ENCODE measurements around the gene SLC25A20.

Gene SLC25A20

GRCh38 chr3:48897460-48898376 is 964 bp downstream of the SLC25A20 start:
- peak; percentile 11 for DNase-seq

GRCh38 chr3:48896936-48897335 is 1.7 kb downstream of the SLC25A20 start:
- no peak for DNase-seq

- DNase-seq = no peak
These were observed 4.2 kb downstream of the SLC25A20 start for GRCh38 chr3:48894516-48894915.

DNA sequence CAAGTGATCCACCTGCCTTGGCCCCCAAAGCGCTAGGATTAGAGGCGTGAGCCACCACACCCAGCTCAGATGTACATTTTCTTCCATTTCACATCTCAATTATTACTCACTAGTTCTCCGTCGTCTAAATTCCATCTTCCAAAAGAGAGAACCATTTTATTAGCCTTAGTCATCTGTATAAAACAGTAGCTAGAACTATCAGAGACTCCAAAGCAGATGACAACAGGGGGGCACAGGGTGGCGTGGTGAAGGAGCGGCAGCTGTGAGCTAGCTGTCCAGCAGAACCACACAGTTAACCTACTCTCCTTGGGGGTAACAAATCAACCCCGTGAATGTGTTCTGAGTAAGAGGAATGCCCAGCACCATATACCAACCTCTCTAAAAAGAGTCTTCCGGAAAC is 7.1 kb downstream of the SLC25A20 start:
- DNase-seq = no peak

GRCh38 chr3:48885753-48886152 is 12.9 kb downstream of the SLC25A20 start:
- no peak for DNase-seq

DNA sequence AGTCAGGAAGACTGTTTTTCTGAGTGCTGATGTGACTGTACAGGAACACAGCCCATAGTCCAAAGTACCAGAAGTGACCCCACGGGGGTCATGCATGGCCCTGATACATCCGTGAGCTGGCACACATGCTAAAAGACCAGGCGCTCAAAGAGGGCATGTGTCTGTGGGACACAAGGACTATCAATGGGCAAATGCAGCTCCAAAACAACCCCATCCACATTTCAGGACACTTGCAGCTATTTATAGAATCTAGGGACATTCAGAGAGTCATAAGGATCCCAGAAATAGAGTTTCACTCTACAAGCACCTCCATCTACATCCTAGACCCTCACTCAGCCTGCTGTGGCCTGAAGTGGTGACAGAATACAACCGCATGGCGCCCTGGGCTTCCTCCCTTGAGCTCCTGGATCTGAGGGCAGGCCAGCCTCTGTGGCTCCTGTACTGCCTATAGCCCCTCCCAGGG is 17.0 kb downstream of the SLC25A20 start:
- DNase-seq = no peak

DNA sequence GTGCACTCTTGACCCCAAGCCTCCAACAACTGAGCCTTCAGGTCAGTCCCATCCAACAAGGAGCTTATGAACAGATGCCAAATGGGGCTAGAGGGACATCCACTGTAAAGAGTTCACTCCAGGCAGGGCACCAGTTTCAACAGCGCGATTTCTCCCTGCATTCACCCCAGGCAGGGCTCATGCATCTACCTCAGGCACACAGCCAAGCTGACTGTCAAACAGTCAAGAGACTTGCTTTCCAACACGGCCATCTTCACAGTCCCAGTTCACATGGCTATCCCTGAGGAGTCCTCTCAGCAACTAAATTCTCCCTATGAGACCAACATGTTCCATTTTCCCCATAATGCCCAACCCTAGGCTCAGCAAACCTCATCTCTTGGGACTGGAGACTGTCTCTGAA is 17.7 kb downstream of the SLC25A20 start:
- DNase-seq = no peak

DNA sequence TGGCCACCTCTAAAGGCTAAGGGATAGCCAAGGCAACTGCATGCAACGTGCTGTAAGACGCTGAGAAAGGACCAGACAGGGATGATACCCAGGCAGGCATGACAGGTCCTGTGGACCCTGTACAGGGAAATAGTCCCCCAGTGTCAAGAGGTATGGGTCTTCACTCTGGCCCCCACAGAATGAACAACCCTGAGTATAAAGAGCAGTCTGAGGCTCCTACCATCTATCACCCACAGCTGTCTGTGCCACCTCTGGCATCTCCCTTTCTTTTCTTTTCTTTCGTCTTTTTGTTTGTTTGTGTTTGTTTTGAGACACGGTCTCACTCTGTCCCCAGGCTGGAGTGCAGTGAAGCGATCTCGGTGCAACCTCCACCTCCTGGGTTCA is 18.7 kb downstream of the SLC25A20 start:
- DNase-seq = no peak

GRCh38 chr3:48879307-48879993 is 19.2 kb downstream of the SLC25A20 start:
- no peak for DNase-seq

DNA sequence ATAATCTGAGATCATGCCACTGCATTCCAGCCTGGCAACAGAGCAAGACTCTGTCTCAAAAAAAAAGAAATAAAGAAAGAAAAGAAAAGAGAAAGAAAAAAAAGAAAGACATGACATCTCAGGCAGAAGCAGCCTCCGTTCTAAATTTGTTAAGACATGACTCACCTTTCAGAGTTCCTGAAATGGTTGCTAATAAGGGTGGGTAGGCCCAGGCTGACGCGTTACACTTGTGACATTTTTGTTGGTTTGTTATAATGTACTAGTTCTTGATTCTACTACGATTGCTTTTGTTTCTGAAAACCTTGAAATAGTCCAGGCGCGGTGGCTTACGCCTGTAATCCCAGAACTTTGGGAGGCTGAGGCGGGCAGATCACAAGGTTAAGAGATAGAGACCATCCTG is 21.0 kb downstream of the SLC25A20 start:
- no peak for DNase-seq

GRCh38 chr3:48863122-48863521 is 35.6 kb downstream of the SLC25A20 start:
- DNase-seq = no peak

DNA sequence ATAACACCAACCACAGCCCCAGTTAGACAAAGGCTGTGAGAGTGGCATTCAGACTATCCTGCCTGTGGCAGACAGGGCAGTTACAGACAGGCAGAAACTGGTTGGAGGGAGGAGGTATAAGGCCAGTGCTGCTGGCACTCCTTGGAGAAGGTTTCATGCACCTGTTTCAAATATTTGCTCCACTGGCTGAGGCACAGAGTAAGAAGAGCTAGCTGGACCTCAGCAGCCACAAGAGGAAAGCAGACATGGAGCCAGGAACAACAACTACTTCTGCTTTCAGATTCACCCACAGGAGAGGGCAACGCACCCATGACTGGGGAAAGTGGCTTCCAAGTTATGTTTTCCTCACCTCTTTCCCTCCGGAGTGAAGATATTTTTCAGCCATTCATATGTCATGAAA is 39.5 kb downstream of the SLC25A20 start:
- DNase-seq = no peak

- no peak for DNase-seq
These were observed 40.0 kb downstream of the SLC25A20 start for GRCh38 chr3:48858709-48859108.

DNA sequence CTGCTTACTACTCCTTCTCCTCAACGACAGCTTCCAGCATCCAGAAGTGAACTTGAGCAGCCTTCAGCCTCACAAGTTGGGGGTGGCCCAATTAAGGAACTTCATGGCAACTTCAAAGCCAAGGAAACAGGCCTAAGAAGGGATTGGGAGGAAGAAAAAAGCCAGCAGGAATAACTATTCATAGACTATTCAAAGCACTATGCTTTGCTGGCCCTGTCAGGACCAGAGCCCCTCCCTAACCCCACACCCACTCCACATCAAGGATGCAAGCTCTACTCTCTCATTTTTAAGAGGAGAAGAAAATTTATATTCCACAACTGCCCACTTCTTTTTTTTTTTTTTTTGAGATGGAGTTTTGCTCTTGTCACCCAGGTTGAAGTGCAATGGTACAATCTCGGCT is 41.0 kb downstream of the SLC25A20 start:
- no peak for DNase-seq

DNA sequence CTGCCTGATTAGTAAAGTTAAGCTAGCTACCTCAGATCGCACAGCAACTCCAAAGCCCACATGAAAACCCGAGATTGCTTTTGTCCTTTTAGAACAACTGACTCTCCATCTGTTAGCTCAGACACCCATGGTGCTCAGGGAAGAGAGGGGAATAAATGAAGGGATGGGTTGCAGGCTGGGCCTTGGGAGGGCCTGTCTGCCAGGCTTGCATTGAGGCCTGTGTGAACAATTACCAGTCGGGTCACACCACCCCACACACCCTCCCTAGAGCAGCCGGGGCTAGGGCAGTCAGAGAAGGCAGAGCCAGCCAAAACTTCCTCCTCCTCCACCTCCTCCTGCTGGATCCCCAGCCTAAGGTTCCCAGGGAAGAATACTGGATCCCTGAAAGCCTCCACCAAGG is 42.2 kb downstream of the SLC25A20 start:
- no peak for DNase-seq

DNA sequence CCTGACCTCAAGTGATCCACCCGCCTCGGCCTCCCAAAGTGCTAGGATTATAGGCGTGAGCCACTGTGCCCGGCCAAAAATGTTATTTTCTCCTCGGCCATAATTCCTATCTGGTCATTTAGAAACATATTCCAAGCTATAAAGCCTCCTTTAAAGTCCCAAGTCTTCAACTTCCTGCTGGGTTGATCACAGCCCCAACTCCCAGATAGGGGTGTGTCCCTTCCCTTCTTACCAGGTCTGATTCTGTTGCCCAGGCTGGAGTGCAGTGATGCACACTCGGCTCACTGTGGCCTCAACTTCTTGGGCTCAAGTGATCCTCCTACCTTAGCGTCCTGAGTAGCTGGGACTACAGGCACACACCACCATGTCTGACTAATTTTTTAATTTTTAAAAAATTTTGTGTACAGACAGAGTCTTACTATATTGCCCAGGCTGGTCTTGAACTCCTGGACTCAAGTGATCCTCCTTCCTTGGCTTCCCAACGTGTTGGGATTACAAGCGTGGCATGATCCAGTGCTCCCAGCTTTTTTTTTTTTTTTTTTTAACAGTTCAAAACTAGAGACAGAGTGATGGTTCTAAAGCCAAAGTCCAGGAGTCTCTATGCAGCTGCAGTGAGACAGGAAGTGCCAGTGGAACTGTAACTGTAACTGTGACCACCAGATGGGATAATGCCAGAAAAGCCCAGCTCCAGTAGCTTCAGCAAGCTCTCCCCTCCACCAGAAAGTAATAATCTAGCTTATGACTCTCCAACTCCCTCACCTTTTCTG is 42.8 kb downstream of the SLC25A20 start:
- DNase-seq = no peak

DNA sequence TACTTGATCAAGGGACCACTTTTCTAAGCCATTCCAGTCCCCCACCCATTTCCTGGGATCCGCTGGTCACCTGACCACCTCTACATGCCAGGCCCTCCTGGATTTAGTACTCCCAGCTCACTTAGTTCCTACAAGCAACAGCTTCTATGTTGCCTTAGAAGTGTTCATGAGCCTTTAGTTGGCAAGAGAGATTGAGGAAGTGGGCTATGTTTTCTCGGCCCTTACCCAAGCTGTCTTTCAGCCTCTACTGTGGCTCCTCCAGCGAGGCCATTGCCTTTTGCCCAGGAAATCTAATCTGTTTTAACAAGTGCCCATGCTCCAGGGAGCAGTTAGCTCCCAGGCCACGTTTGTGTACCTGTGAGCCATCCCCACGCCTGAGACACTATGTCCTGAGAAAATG is 46.5 kb downstream of the SLC25A20 start:
- no peak for DNase-seq

- DNase-seq = no peak
These were observed 47.3 kb downstream of the SLC25A20 start for GRCh38 chr3:48851407-48851806.

- no peak for DNase-seq
These were observed 49.7 kb downstream of the SLC25A20 start for GRCh38 chr3:48848816-48849515.

GRCh38 chr3:48847504-48848423 is 50.9 kb downstream of the SLC25A20 start, which contains the start of gene PRKAR2A:
PRKAR2A (minus strand) TSS chr3:48847874; CDS start chr3:48847596, 278 bp downstream.
- peak; percentile 82 for DNase-seq

DNA sequence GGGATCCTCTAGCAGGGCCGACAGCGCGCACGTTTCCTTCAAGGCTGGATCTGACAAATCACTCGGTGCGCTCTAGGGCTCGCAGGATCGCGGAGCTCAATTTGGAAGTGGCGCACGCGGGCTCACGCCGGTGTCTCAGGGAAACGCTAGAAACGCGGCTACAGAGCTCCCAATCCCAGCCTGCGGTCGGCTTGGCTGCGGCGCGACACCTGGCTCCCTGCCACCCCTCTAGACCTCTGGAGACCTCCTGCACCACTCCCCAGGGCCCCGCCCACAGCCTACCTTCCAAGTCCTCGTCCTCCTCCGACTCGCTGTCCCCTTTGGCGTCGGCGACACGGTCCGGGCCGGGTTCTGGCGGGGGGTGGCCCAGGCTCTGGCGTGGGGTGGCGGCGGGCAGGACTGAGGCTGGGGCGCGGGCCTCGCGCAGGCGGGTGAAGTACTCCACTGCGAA is 51.6 kb downstream of the SLC25A20 start:
- DNase-seq = peak; percentile 33
